Caco-2 (cell line): ENCODE measurements around the gene STEAP1. TPM values are rescaled to one million over a fixed set of nuclear protein-coding genes. Genes with fewer than 3 reads are reported as not detected.

Experiments
- BruUV-seq: library from RNA; stranded (reverse); fragments of 400-500 nt; replicated peaks from 2 replicates; lab custom pipeline; 2021; lab: Mats Ljungman, UMichigan
- CTCF ChIA-PET: fragments of 300-600 bp; sonication (Branson Sonifier 250); formaldehyde crosslinking; loops from one replicate; lab custom pipeline; 2022; ENCODE audit warnings: antibody characterized with exemption; lab: Charles Lee
- POLR2A ChIA-PET: fragments of 300-600 bp; sonication (Branson Sonifier 250); formaldehyde crosslinking; loops from one replicate; lab custom pipeline; 2022; ENCODE audit warnings: antibody characterized with exemption; lab: Charles Lee
- DNase-seq, 2 experiments: peaks; one replicate each; pipeline versions ENCODE4 v3.0.0 to v3.0.0-alpha.2; 2020 to 2022
- H3K27me3 ChIP-seq: replicated peaks from 2 replicates; pipeline ENCODE4 v1.6.0; 2011; ENCODE audit warnings: low read length; ENCODE audit not compliant: control insufficient read depth, insufficient read depth
- H3K36me3 ChIP-seq: 2 replicates; pipeline ENCODE4 v1.5.1; 2011; ENCODE audit warnings: low read length; ENCODE audit not compliant: control insufficient read depth, insufficient read depth
- H3K4me1 ChIP-seq: fragments of 250-450 bp; sonication (Bioruptor Pico); 2 replicates; pipeline ENCODE4 v1.5.1; 2020; ENCODE audit warnings: mild to moderate bottlenecking
- H3K4me3 ChIP-seq: 2 replicates; pipeline ENCODE4 v1.5.1; 2011; ENCODE audit warnings: low read depth, mild to moderate bottlenecking, control low read depth, low read length
- H3K9me3 ChIP-seq: fragments of 250-450 bp; sonication (Bioruptor Pico); 2 replicates; pipeline ENCODE4 v1.5.1; 2020; ENCODE audit warnings: mild to moderate bottlenecking, moderate library complexity
- H3K27ac Mint-ChIP-seq: one replicate; pipeline ENCODE4 v1.8.0; 2022; ENCODE audit warnings: mixed read lengths; ENCODE audit not compliant: unreplicated experiment
- H3K27me3 Mint-ChIP-seq: one replicate; pipeline ENCODE4 v1.8.0; 2022; ENCODE audit warnings: mixed read lengths; ENCODE audit not compliant: insufficient read depth, unreplicated experiment
- H3K36me3 Mint-ChIP-seq: one replicate; pipeline ENCODE4 v1.8.0; 2022; ENCODE audit warnings: mild to moderate bottlenecking, mixed read lengths; ENCODE audit not compliant: insufficient read depth, unreplicated experiment
- H3K4me1 Mint-ChIP-seq: one replicate; pipeline ENCODE4 v1.8.0; 2022; ENCODE audit warnings: low read depth, mixed read lengths; ENCODE audit not compliant: unreplicated experiment
- H3K4me3 Mint-ChIP-seq: one replicate; pipeline ENCODE4 v1.8.0; 2022; ENCODE audit warnings: mild to moderate bottlenecking, moderate library complexity, mixed read lengths; ENCODE audit not compliant: unreplicated experiment
- H3K9me3 Mint-ChIP-seq: one replicate; pipeline ENCODE4 v1.8.0; 2022; ENCODE audit warnings: mixed read lengths; ENCODE audit not compliant: unreplicated experiment
- intact Hi-C: fragments of 100-400 bp; cut with micrococcal nuclease; formaldehyde crosslinking; loops from one replicate; pipeline ENCODE4 v1.10.0; 2022; ENCODE audit not compliant: unreplicated experiment
- total RNA-seq: library from RNA; stranded (reverse); gene quantifications from 2 replicates; pipeline ENCODE4 v1.2.3, GENCODE V29; 2022
- TF ChIP-seq, protein P1 (sequence below), 2 experiments: fragments of 200-600 bp in 1 of 2; IDR thresholded peaks; 1 replicate in 1 of 2; 2 replicates in 1 of 2; pipeline versions ENCODE4 v1.5.1 to v1.8.0; 2011 to 2022; ENCODE audit warnings: antibody characterized with exemption in 1 of 2, control low read depth in 1 of 2, inconsistent platforms in 1 of 2, low read depth in 1 of 2, low read length in 1 of 2, mild to moderate bottlenecking in 1 of 2, moderate library complexity in 1 of 2; ENCODE audit not compliant: insufficient read depth in 1 of 2, severe bottlenecking in 1 of 2, unreplicated experiment in 1 of 2

Gene STEAP1
- total RNA-seq, 1 experiment from 2014 or later = 30.2 TPM

- no peaks in the 10 kb centered on the region for H3K27me3 ChIP-seq
- no peaks in the 10 kb centered on the region for H3K4me1 ChIP-seq
- no peak overlapping the region for H3K27ac Mint-ChIP-seq
- H3K4me1 Mint-ChIP-seq = peaks cover 16% of the 10 kb centered on the region
- H3K4me3 ChIP-seq = no peak overlapping the region
- DNase-seq = no peak
- BruUV-seq = no TSS peak
- ChIA-PET POLR2A (no interaction called here), CTCF (no interaction called here)
- H3K4me3 Mint-ChIP-seq = no peak overlapping the region
- TF ChIP-seq, protein P1, sequence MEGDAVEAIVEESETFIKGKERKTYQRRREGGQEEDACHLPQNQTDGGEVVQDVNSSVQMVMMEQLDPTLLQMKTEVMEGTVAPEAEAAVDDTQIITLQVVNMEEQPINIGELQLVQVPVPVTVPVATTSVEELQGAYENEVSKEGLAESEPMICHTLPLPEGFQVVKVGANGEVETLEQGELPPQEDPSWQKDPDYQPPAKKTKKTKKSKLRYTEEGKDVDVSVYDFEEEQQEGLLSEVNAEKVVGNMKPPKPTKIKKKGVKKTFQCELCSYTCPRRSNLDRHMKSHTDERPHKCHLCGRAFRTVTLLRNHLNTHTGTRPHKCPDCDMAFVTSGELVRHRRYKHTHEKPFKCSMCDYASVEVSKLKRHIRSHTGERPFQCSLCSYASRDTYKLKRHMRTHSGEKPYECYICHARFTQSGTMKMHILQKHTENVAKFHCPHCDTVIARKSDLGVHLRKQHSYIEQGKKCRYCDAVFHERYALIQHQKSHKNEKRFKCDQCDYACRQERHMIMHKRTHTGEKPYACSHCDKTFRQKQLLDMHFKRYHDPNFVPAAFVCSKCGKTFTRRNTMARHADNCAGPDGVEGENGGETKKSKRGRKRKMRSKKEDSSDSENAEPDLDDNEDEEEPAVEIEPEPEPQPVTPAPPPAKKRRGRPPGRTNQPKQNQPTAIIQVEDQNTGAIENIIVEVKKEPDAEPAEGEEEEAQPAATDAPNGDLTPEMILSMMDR (IDR thresholded peaks at IDR 0.05; ENCODE audit: insufficient read depth in 1 of 2, low read depth in 1 of 2, low read length in 1 of 2, severe bottlenecking in 1 of 2, unreplicated experiment in 1 of 2) = no peak
- no peaks in the 10 kb centered on the region for H3K36me3 Mint-ChIP-seq
- peaks cover 35% of the 10 kb centered on the region for H3K9me3 Mint-ChIP-seq
- H3K36me3 ChIP-seq = no peaks in the 10 kb centered on the region
- H3K9me3 ChIP-seq = peaks cover 16% of the 10 kb centered on the region; the same call in 1 of the 2 replicates
- no peaks in the 10 kb centered on the region for H3K27me3 Mint-ChIP-seq
- intact Hi-C loops = no loop called here
These were observed 37.4 kb downstream of the STEAP1 start for GRCh38 chr7:90191648-90192047.

DNA sequence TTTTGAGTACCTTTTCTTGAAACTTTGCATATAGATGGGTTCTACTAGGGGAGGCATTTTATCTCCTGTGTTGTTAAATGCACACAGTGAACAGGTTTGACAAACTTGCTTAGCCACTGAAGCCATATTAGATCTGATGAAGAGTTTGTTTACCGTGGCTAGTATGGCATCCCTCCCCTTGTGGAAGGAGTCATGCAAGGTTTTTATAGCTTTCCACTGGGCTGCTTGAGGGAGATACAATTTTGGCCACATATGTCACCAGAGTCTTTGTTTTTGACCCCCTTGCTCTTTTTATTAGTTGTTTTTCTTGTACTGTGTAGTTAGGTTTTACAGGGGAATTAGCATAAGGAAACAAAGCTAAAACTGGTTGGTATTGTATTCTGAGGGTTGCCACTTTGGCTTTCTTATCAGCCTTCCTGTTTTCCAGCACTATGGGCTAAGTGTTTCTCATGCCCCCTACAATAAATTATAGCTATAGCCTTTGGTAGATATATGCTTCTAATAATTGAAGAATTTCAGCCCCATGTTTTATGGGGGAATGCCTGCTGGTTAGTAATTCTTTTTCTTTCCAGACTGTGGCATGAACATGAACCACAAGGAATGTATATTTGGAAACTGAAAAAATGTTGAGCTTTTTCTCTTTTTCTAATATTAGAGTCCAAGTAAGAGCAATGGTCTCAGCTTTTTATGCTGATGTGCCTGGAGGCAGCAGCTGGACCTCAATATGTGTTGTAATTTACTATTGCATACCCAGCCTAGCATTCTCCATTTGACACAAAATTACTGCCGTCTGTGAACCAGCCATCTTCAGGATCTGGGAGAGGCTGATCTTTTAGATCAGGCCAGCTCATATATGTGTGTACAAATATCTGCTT, 38.8 kb downstream of the STEAP1 start:
- DNase-seq = no peak
- H3K9me3 Mint-ChIP-seq = peaks cover 35% of the 10 kb centered on the region
- no peak overlapping the region for H3K4me3 Mint-ChIP-seq
- Histone ChIP-seq H3K4me3 (no peak overlapping the region), H3K36me3 (no peaks in the 10 kb centered on the region), H3K27me3 (no peaks in the 10 kb centered on the region), H3K4me1 (no peaks in the 10 kb centered on the region), H3K9me3 (peaks cover 16% of the 10 kb centered on the region; the same call in 1 of the 2 replicates)
- no TSS peak for BruUV-seq
- H3K4me1 Mint-ChIP-seq = peaks cover 9% of the 10 kb centered on the region
- POLR2A ChIA-PET = no interaction called here
- no peak overlapping the region for H3K27ac Mint-ChIP-seq
- CTCF ChIA-PET = no interaction called here
- H3K27me3 Mint-ChIP-seq = no peaks in the 10 kb centered on the region
- no peaks in the 10 kb centered on the region for H3K36me3 Mint-ChIP-seq
- intact Hi-C loops = no loop called here
- TF ChIP-seq, protein P1 (IDR thresholded peaks at IDR 0.05; ENCODE audit: insufficient read depth in 1 of 2, low read depth in 1 of 2, low read length in 1 of 2, severe bottlenecking in 1 of 2, unreplicated experiment in 1 of 2) = no peak

DNA sequence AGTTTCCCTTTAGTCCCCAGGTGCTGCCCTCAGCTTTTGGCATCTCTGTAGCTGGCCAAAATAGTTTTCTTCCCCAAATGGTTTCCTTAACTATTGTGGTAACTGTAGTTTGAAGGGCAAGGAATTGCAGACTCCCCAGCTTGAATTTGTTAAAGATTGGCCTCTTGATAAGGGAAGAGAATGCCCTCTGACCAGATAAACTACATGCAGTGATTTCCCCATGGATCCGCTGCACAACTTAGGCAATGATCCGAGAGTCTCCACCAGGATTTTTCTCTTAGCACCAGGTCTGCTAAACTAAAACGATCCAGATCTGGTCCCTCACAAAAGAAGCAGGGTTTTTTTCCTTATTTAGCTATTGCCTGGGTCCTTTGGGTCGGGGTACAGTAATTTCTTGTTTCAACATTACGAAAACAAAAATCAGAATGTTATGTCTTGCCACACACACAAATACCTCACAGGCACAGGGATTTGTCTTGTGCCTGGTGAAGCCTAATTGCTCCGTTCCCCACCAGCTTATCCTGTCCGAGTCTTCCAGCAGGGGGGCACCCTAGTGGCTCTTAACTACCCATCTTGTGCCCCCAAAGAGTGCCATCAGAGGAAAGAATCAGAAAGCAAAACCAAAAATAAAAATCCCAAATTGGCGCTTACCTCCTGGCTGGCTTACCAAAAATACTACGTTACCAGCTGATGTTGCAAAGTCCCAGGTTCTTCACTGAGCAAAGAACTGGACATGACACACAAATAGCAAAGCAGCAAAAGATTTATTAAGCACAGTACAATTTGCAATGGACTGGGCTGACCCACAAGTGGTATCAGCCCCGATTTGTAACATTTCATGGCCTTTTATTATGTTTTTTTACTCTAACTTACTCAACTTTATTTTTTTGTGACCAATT, 40.9 kb downstream of the STEAP1 start:
- TF ChIP-seq, protein P1 (IDR thresholded peaks at IDR 0.05; ENCODE audit: insufficient read depth in 1 of 2, low read depth in 1 of 2, low read length in 1 of 2, severe bottlenecking in 1 of 2, unreplicated experiment in 1 of 2) = no peak
- ChIA-PET POLR2A (no interaction called here), CTCF (no interaction called here)
- Mint-ChIP-seq H3K27me3 (no peaks in the 10 kb centered on the region), H3K27ac (no peak overlapping the region), H3K9me3 (peaks cover 24% of the 10 kb centered on the region), H3K4me1 (no peaks in the 10 kb centered on the region), H3K4me3 (no peak overlapping the region), H3K36me3 (no peaks in the 10 kb centered on the region)
- H3K9me3 ChIP-seq = peaks cover 11% of the 10 kb centered on the region; the same call in 1 of the 2 replicates
- intact Hi-C loops = no loop called here
- no peak for DNase-seq
- no peaks in the 10 kb centered on the region for H3K36me3 ChIP-seq
- BruUV-seq = no TSS peak
- no peaks in the 10 kb centered on the region for H3K27me3 ChIP-seq
- H3K4me3 ChIP-seq = no peak overlapping the region
- no peaks in the 10 kb centered on the region for H3K4me1 ChIP-seq
